Astrocyte (in vitro differentiated cells and primary cell): ENCODE measurements around the gene RHOT1.

Experiments
- CTCF ChIP-seq: IDR thresholded peaks from 2 replicates; pipeline ENCODE4 v1.5.1; 2011; ENCODE audit warnings: low read depth, mild to moderate bottlenecking, inconsistent platforms, low read length, moderate library complexity; ENCODE audit not compliant: insufficient read depth
- EZH2 ChIP-seq: IDR thresholded peaks from 2 replicates; pipeline ENCODE4 v1.6.1; 2012; ENCODE audit warnings: mild to moderate bottlenecking, low read length, inconsistent platforms; ENCODE audit not compliant: insufficient read depth

- TF ChIP-seq CTCF (no peak), EZH2 (no peak)
Measured at GRCh38 chr17:32261936-32262510, 119.7 kb downstream of the RHOT1 start.
